GM12873 (cell line): ENCODE data around the gene S100A8.

Experiments used
- CTCF ChIP-seq: IDR thresholded peaks from 2 replicates; pipeline ENCODE4 v1.5.1; 2012; ENCODE audit warnings: low read depth, mild to moderate bottlenecking, moderate library complexity, low read length, control low read depth; ENCODE audit not compliant: insufficient read depth; ENCODE audit errors: missing control alignments

Gene S100A8

DNA sequence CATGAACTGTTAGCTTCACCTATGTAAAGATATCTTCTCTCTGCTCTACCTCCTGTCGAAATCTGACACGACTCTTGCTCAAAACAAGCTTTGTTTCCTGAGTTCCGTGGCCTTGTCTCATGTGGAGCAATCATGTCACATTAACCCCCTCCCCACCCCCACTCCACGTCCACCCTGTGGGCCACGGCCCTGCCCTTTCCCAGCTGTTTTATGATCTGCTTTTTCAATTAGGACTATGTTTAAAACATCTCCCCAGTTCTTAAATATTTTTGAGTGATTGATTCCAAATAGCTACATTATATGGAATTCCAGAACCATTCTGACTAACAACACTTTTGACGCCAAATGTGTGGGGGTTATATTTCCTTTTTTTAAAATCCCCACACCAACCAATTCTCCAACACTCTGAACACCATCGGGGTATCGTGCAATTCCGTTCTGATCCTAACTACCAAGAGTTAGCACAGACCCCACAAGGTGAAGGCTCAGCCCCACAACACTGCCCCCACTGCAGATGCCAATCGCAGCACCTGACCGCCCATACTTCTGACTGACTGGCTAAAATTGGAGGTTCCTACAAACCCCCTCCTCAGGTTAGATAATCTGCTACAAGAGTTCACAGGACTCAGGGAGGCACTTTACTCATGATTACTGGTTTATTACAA, 12.7 kb upstream of the S100A8 start:
- no peak for TF ChIP-seq CTCF

DNA sequence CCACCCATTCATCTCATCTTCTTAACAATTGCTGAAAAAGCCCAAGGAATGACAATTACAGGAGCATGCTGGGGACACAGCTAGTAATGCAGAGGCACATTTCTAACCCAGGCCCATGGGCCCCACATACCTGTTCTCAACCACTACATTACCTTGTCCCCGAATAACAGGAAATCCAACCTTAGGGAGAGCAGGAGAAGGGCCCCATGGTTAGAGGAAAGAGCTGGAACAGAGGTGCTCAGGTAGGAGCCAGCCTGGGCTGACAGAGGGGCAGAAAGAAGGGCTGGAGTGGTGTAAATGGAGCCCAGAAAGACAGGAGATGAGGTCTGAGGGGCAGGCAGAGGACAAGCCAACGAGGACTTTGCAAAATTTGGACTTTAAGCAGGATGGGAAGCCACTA, 11.4 kb upstream of the S100A8 start:
- no peak for TF ChIP-seq CTCF

- TF ChIP-seq CTCF = no peak
Measured at GRCh38 chr1:153401461-153401860, 10.6 kb upstream of the S100A8 start.

GRCh38 chr1:153400244-153400643, 9.4 kb upstream of the S100A8 start:
- TF ChIP-seq CTCF = no peak

GRCh38 chr1:153399401-153400055, 8.7 kb upstream of the S100A8 start:
- no peak for TF ChIP-seq CTCF

DNA sequence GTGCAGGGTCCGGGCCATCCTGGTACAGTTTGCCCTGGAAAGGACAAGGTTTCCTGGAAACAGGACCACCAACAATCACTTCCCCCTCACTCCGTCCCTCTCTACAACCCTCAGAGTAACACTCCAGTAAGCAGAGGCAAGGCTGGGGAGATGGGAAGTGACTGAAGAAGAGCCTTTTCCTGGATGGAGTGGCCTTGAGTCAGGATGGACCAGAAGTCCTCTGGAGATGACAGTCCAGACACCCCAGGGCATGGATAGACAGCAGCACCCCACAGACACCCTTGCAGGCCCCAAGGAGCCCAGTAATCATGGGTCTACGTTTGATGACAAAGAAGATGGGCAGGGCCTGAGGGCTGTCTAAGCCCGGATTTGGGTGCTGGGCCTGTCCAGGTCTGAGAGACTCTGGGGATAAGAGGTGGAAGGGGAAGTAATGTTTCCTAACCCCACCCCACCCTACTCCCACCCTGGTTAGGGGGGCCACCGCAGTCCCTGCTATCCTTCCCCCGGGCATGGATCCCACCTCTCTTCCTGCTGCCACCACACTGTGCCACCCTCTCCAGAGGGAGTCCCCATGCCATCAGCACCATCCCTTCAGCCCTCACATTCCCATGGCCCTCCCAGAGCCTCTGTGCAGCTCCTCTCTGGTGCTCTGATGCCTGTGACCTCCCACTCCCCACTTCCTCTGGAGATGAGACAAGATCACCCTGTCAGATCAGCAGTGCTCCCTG, 7.2 kb upstream of the S100A8 start:
- TF ChIP-seq CTCF = no peak
